COR-L47 (cell line): Measurements from ENCODE around the gene ZNF718.
"Not testable (repeated sequence)": the region's sequence is repeated elsewhere in the genome, so short reads cannot be mapped to it uniquely, and the experiment has no call there.

Experiments used
- DNase-seq: peaks from one replicate; lab custom pipeline; 2025; lab: John Stamatoyannopoulos, UW

Gene ZNF718

DNA sequence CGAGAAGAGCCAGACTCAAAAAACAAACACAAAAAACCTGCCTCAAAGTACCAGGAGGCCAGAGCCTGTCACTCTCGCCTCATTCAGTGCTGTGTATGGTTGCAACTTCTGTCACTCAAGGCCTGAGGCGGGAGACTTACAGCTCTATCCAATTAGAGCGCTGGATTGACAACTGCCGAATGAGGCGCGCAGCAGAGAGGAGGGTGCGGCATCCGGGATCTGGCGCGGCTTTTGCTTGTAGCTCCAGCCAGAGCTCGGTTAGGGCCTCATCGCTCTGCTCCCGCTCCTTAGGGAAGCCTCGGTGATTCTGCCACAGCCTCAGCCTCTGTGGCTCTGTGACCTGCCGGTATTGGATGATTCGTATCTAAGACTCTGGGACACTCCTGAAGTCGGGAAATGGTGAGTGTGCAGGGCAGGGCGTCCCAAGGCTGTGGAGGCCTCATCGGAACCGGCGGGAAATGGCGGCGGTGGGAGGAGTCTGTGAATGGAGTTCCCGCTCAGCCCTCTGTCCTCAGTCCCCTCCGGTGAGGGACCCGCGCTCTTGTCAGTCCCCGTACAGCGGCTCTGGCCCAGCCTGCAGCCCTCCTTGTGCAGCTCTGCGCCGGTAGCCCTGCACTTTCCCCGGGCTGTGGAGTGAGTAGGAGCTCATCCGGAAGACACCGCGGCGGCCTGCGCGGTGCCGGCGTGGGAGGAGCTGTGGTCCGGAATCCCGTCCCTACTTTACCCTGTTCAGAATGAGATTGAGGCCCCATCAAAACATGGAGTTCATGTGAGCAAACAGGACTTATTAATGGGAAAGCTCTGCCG, at the start of gene ZNF718:
ZNF718 (plus strand) TSS at position 227 of the 807 bp plus-strand sequence; CDS start at position 397, 170 bp downstream.
- peak; percentile 97 for DNase-seq

DNA sequence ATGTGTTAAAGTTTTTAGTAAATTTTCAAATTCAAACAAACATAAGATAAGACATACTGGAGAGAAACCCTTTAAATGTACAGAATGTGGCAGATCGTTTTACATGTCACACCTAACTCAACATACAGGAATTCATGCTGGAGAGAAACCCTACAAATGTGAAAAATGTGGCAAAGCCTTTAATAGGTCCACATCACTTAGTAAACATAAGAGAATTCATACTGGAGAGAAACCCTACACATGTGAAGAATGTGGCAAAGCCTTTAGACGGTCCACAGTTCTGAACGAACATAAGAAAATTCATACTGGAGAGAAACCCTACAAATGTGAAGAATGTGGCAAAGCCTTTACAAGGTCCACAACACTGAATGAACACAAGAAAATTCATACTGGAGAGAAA, 38.4 kb upstream of the ZNF718 start:
- DNase-seq, result no peak

DNA sequence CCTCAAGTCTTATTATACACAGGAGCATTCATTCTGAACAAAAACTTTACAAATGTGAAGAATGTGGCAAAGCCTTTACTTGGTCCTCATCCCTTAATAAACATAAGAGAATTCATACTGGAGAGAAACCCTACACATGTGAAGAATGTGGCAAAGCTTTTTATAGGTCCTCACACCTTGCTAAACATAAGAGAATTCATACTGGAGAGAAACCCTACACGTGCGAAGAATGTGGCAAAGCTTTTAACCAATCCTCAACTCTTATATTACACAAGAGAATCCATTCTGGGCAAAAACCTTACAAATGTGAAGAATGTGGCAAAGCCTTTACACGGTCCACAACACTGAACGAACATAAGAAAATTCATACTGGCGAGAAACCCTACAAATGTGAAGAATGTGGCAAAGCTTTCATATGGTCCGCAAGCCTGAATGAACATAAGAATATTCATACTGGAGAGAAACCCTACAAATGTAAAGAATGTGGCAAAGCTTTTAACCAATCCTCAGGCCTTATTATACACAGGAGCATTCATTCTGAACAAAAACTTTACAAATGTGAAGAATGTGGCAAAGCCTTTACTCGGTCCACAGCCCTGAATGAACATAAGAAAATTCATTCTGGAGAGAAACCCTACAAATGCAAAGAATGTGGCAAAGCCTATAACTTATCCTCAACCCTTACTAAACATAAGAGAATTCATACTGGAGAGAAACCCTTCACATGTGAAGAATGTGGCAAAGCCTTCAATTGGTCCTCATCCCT, 37.6 kb upstream of the ZNF718 start:
- DNase-seq, result not testable (repeated sequence)

DNA sequence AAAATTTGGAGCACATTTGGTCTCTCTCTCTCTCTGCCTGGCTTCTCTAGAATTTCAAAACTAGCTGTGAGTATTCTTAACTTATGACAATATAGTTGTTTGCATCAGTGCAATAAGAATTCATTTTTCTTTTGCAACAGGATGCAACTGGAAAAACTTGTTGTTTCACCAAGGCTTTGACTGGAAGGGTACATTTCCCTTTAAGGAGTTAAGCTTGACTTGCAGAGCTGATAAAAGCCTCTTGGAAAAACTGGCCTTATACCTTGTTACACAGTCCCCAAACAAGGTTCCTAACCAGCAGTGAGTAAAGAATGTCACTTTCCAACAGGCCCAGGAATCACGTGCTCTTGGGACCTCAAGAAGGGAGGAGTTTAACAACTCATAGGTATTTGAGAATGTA, 25.9 kb upstream of the ZNF718 start:
- no peak for DNase-seq

GRCh38 chr4:99863-100262, 24.4 kb upstream of the ZNF718 start:
- no peak for DNase-seq

DNA sequence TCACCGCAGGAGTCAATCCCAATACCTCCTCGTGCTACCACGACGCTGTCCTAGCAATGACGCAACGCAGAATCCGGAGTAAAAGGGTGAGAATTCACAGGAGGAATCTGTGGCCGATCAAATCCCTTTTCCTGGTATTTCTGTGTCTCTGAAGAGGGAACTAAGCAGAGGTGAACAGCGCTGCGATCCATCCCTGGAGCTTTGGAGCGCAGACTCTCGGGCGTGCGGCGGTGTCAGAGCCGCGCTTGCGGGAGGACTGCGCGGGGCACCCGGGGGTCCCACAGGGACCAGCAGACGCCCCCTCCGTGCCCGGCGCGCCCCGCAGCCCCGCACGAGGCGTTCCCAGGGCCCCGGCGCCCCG, 17.2 kb upstream of the ZNF718 start:
- DNase-seq, result no peak

DNA sequence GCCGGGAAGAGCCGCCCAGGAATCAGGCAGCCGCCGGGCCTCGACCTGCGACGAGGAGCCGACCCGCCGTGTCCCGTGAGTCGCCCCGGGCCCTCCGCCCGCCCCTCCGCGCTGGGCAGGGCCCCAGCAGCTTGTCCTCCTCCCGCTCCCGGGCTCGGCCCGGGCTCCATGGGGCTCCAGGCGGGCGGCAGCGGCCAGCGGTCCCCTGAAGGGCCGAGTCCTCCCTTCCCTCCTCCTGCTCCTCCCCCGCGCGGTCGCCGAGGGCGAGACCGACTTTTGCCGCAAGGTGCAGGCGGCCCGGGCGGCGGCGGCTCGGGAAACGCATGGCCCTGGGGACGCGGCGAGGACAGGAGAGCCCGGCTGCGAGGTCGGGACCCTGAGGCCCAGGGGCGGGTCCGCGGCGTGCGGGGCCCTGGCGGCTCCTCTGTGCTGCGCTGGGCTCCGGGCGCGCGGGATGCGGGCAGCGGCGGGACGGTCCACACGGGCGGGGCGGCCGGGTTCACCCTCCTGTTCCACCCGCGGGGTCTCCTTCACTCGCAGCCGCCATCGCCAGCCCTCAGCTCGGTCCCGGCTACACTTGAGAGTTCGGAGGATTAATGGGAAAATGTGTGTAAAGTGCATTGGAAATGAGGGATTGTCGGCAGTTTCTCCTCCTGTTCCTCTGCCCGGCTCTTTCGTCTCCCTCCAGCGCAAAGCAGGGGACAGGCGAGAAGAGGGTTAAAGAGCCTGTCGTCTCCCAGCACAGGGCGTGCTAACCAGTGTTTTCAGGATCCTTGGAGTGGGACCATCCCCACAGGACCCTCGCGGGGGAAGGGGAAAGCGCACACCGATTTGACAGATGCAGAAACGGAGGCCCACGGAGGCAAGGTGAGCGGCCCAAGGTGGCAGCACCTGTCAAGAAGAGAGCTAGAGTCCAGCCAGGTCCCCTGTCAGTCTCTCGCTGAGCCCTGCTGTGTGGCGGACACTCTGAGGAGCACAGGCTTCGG, 16.6 kb upstream of the ZNF718 start:
- no peak for DNase-seq

GRCh38 chr4:112771-113170, 11.5 kb upstream of the ZNF718 start:
- DNase-seq, result no peak

- no peak for DNase-seq
Measured at GRCh38 chr4:113732-114131, 10.6 kb upstream of the ZNF718 start.

DNA sequence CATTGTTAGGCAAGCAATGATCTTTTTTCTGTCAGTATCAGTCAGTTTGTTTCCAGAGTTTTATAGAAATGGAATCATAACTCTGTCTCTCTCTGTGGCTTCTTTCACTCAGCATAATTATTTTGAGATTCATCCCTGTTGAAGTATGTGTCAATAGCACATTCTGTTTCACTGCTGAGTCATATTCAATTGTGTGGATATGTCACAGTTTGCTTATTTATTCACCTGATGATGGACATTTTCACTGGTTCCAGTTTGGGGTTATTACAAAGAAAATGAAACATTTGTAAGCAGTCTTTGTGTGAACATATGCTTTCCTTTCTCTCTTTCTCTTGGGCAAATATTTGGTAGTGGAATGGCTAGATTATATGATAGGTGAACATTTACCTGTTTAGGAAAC, 10.2 kb upstream of the ZNF718 start:
- no peak for DNase-seq

DNA sequence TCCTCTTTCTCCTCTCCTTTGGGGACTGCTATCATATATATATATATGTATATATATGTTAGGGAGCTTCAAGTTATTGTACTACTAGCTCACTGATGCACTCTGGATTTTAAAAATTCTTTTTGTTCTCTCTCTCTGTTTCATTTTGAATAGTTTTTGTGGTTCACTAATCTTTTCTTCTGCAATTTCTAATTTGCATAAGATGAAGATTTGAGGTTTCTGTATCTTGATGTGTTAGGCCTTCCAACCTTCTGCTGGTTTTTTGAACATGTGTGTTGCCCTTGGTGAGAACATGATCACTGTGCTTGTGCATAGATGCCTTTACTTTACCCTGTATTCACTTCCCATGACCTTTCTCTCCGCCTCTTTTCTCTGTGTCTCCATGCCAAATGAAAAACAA, 7.8 kb upstream of the ZNF718 start:
- DNase-seq, result no peak

DNA sequence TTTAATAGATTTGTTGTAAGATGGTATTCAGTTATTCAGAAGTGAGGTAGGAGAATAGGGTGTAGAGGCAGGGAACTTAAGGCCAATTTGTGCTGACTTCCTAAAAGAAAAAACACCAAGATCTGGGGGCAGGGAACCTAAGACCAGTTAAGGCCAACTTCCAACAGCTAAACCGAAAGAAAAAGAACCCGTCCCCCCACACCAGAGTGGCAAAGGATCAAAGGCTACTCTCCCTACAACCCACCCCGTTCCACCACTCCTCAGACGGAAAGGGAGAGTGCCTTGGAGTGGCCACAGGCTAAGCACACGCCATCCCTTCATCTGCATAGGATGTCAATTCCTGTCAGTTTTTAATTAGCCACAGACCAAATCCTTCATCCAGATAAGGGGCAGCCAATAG, 3.7 kb upstream of the ZNF718 start:
- DNase-seq, result no peak

DNA sequence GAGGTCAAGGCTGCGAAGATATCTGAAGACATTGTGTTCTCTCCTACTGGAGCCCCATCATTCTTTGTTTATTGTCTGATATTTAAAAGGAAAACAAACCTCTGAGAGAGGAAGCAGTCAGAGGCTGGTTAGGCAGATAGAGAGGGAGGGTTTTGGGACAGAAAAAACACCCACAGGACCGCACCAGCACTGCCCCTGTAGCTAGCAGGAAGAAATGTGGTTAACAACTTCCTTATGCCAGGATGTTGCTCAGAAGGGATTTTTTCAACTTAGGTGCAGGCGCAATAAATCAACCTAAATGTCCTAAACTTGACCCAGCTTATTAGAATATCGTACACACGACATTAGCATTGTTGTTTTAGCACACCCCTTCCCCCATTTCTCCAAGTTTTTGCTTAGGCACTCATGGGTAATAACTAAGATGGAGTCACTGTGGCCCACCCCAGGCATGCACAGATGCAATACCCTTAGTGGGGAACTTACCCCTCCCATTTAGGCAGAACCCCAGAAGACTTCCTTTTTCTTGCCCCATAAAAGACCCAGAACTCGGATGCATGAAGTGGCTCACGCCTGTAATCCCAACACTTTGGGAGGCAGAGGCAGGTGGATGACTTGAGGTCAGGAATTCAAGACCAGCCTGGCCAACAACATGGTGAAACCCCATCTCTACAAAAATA, 2.8 kb upstream of the ZNF718 start:
- DNase-seq, result no peak

GRCh38 chr4:123922-124274, 403 bp upstream of the ZNF718 start:
- not testable (repeated sequence) for DNase-seq

GRCh38 chr4:125091-125771, 930 bp downstream of the ZNF718 start:
- peak; percentile 63 for DNase-seq

DNA sequence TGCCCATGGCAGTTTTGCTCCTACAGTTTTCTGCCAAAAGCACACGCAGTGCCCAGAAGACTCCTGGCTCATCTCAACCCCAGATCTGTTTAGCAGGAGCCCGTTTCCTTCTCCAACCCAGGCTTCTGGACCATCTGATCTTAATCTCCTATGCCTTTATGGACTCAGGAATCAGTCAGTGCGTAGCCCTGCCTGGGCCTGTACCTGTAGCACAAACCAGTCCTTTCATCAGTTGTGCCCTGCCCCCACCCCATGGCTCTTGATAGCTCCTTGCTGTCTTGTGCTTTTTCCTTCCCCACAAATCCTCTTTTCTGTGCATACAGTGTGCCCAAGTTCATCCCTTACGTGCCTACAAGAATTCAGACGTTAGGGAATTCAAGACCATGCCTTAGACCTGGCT, 1.5 kb downstream of the ZNF718 start:
- no peak for DNase-seq

DNA sequence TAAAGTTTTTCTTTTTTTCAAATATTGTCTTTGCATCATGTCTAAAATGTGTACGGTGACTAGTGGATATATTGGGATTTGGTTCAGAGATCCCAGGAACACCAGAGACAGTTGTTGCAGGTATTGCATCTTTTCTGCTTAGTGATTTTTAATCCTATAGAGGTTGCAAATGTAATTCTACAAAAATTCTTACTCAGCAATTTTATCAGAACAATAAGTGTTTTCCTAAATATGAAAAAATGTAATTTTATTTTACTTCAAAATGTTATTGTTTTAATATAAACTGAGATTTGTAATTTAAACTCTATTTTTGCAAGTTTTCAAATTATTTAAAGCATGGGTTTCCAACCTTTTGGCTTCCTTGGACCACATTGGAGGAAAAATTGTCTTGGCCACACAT, 8.2 kb downstream of the ZNF718 start:
- DNase-seq, result no peak

DNA sequence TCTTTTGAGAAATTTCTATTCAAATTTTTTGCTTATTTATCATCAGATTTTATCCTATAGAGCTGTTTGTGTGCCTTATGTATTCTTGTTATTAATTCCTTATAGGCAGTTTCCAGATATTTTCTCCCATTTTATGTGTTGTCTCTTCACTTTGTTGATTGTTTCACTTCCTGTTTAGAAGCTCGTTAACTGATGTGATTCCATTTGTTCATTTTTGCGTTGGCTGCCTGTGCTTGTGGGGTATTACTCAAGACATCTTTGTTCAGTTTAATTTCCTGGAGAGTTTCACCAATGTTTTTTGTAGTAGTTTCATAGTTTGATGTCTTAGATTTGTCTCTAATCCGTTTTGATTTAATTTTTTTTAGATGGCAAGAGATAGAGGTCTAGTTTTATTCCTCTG, 14.6 kb downstream of the ZNF718 start:
- no peak for DNase-seq

DNA sequence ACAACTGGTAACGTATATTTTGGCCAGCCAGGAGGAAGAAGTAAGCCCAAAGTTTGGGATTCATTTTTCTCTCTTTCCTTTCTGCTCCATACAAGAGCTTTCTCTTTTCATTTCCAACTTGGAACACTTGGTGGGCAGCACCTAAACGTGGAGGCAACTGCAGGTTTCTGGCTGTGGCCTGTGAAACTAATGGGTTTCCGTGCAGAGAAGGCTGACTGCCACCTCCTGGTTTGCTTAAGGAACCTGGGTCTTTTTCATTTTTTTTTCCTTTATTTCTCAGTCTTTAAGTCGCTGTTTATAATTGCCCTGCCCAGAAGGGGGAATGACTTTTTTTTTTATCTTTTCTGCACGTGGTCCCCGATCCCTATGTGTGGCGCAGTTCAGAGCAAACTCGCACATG, 15.4 kb downstream of the ZNF718 start:
- DNase-seq, result no peak

- no peak for DNase-seq
Measured at GRCh38 chr4:146621-147020, 22.3 kb downstream of the ZNF718 start.

DNA sequence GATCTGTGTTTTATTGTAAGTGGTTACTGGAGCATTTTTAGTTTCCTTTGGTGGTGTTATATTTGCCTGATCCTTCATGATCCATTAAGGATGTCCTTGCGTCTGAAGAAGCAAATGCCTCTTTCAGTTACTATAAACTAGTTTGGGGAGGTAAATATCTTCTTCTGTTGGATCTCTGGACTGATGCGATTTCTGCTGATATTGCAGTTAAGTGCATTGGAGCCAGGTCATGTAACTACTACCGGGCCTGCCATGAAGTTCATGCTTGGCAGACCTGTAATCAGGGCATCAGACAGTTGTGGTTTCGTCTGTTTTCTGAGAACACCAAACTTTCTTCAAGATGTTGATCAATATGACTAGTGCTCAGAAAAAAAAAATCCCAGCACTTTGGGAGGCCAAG, 22.9 kb downstream of the ZNF718 start:
- no peak for DNase-seq
